GM23248 (cell line): Measurements from ENCODE around the gene ABCG5. TPM values are rescaled to one million over a fixed set of nuclear protein-coding genes. Genes with fewer than 3 reads are reported as not detected.
A peak's percentile ranks its signal among the peaks of the same experiment; 100 is the strongest.

Experiments
- DNase-seq: peaks from one replicate; pipeline ENCODE4 v3.0.0-alpha.2; 2015
- H2AFZ ChIP-seq: fragments of 200-600 bp; sonication (generic); 2 replicates; pipeline ENCODE4 v1.6.1; 2016; ENCODE audit warnings: antibody characterized with exemption
- H3F3A ChIP-seq: fragments of 200-600 bp; sonication (generic); 2 replicates; pipeline ENCODE4 v1.6.1; 2016; ENCODE audit warnings: mild to moderate bottlenecking, antibody characterized with exemption, mixed run types; ENCODE audit not compliant: insufficient read depth
- H3K27ac ChIP-seq: fragments of 200-600 bp; sonication (generic); 2 replicates; pipeline ENCODE4 v1.5.1; 2016; ENCODE audit warnings: mild to moderate bottlenecking
- H3K27me3 ChIP-seq: fragments of 200-600 bp; sonication (generic); replicated peaks from 2 replicates; pipeline ENCODE4 v1.6.1; 2016; ENCODE audit warnings: mild to moderate bottlenecking; ENCODE audit not compliant: insufficient read depth
- H3K36me3 ChIP-seq: fragments of 200-600 bp; sonication (generic); 2 replicates; pipeline ENCODE4 v1.6.1; 2016; ENCODE audit warnings: low read depth, mild to moderate bottlenecking
- H3K4me1 ChIP-seq: fragments of 200-600 bp; sonication (generic); 2 replicates; pipeline ENCODE4 v1.6.1; 2016; ENCODE audit warnings: mild to moderate bottlenecking; ENCODE audit not compliant: insufficient read depth
- H3K4me2 ChIP-seq: fragments of 200-600 bp; sonication (generic); one replicate; pipeline ENCODE4 v1.6.1; 2016; ENCODE audit warnings: mild to moderate bottlenecking; ENCODE audit not compliant: unreplicated experiment
- H3K4me3 ChIP-seq: fragments of 200-600 bp; sonication (generic); 2 replicates; pipeline ENCODE4 v1.5.1; 2016; ENCODE audit warnings: mild to moderate bottlenecking
- H3K79me2 ChIP-seq: fragments of 200-600 bp; sonication (generic); 2 replicates; pipeline ENCODE4 v1.6.1; 2016; ENCODE audit warnings: mild to moderate bottlenecking; ENCODE audit not compliant: insufficient read depth
- H3K9ac ChIP-seq: fragments of 200-600 bp; sonication (generic); 2 replicates; pipeline ENCODE4 v1.6.1; 2016; ENCODE audit warnings: mild to moderate bottlenecking
- H3K9me2 ChIP-seq: fragments of 200-600 bp; sonication (generic); 2 replicates; pipeline ENCODE4 v1.6.1; 2016; ENCODE audit warnings: mixed run types, mild to moderate bottlenecking, moderate library complexity; ENCODE audit not compliant: insufficient read depth
- H3K9me3 ChIP-seq: fragments of 200-600 bp; sonication (generic); one replicate; pipeline ENCODE4 v1.6.1; 2017; ENCODE audit warnings: low read depth
- H4K20me1 ChIP-seq: fragments of 200-600 bp; sonication (generic); 2 replicates; pipeline ENCODE4 v1.6.0; 2016; ENCODE audit not compliant: insufficient read depth
- EZH2 ChIP-seq: fragments of 200-600 bp; sonication (generic); IDR thresholded peaks from 2 replicates; pipeline ENCODE4 v1.6.1; 2018; ENCODE audit warnings: antibody characterized with exemption, mild to moderate bottlenecking; ENCODE audit not compliant: insufficient read depth, poor library complexity, severe bottlenecking
- EZH2phosphoT487 ChIP-seq: fragments of 200-600 bp; sonication (generic); IDR thresholded peaks from 2 replicates; pipeline ENCODE4 v1.6.1; 2018; ENCODE audit warnings: antibody characterized with exemption, moderate library complexity, mild to moderate bottlenecking, low read depth; ENCODE audit not compliant: insufficient read depth
- WGBS, 2 experiments: methylation state at CpG; one replicate each; pipeline ENCODE4 v1.1.6; 2015 to 2017; ENCODE audit warnings: low lambda C conversion rate in 2 of 2, low coverage in 1 of 2; ENCODE audit errors: missing lambda C conversion rate in 2 of 2; 5-methylcytosine and 5-hydroxymethylcytosine counted together
- in situ Hi-C: fragments of 300-500 bp; cut with MboI; formaldehyde crosslinking; loops from 2 replicates; pipeline ENCODE4 v1.15.0; 2020
- polyA plus RNA-seq: library from polyadenylated mRNA; unstranded; fragments of >200 nt; fragmentation: Nextera tagmentation; extraction: Ambion mirVana; gene quantifications from 2 replicates; pipeline ENCODE4 v1.2.1, GENCODE V29; 2016
- total RNA-seq: library from RNA; depleted of rRNA; stranded (reverse); fragments of >200 nt; shearing (Covaris generic); gene quantifications from 2 replicates; pipeline ENCODE4 v1.2.3, GENCODE V29; 2014

Gene ABCG5
- total and polyA plus RNA-seq, 2 experiments from 2014 or later, result not detected

DNA sequence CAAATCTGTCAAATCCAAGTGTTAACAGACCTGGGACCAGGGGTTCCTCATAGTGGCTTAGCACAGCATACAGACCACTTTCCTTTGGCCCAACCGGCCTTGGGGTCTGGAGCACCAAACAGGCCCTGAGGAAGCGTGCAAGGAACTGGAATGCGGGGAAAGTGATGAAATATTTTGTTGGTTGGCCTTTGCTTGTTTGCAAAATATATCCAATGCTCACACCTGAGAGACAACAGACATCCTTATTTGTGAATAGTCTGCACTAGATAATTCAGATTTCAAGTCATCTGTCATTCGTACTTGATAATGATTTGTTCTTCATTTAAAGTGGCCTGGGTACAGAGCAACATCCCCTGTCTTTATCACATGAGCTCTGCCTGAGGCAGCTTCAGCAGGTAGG is 43.7 kb upstream of the ABCG5 start:
- Histone ChIP-seq H3K4me1 (no peaks in the 10 kb centered on the region), H3K79me2 (no peaks in the 10 kb centered on the region), H3K9ac (no peak overlapping the region), H3K4me2 (no peak overlapping the region), H3K9me2 (no peaks in the 10 kb centered on the region), H4K20me1 (no peaks in the 10 kb centered on the region), H2AFZ (no peak overlapping the region), H3K27ac (no peak overlapping the region), H3K4me3 (no peak overlapping the region), H3K27me3 (no peaks in the 10 kb centered on the region), H3K9me3 (no peaks in the 10 kb centered on the region), H3K36me3 (peaks cover 5% of the 10 kb centered on the region; the same call in 1 of the 2 replicates), H3F3A (peaks cover 10% of the 10 kb centered on the region; the same call in 1 of the 2 replicates)
- DNase-seq, result no peak
- in situ Hi-C loops, result no loop called here
- 88 to 91% methylated on average over 4 of the region's 4 CpGs for WGBS, 2 experiments
- TF ChIP-seq EZH2phosphoT487, result no peak
- no peak for TF ChIP-seq EZH2

DNA sequence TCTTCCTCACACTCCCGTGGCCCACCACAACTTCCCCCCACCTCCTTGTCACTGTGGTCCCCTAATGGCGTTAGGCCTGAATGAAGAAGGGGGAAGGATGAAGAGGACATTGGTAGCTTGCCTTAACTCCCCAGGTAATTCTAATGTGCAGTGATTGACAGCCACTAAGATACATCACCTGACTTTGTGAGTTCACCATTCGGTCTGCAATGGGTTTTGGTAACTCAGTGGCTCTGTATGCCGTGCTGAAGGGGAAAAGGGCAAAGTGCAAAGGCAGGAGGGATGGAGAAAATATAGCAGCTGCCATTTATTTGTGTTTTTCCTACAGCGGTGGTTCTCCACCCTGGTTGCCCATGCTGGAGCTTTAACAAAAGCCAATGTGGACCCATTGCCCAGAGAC is 42.3 kb upstream of the ABCG5 start:
- no peaks in the 10 kb centered on the region for H3K36me3 ChIP-seq
- H3K27ac ChIP-seq, result no peak overlapping the region
- H4K20me1 ChIP-seq, result no peaks in the 10 kb centered on the region
- H3K4me1 ChIP-seq, result no peaks in the 10 kb centered on the region
- H3K9ac ChIP-seq, result no peak overlapping the region
- WGBS, 2 experiments, result 77 to 79% methylated on average over 5 of the region's 5 CpGs
- H3K4me3 ChIP-seq, result no peak overlapping the region
- in situ Hi-C loops, result no loop called here
- H3K4me2 ChIP-seq, result no peak overlapping the region
- no peaks in the 10 kb centered on the region for H3K9me2 ChIP-seq
- no peak for DNase-seq
- no peaks in the 10 kb centered on the region for H3K9me3 ChIP-seq
- no peak for TF ChIP-seq EZH2
- no peak for TF ChIP-seq EZH2phosphoT487
- H3F3A ChIP-seq, result peaks cover 10% of the 10 kb centered on the region; the same call in 1 of the 2 replicates
- H2AFZ ChIP-seq, result no peak overlapping the region
- no peaks in the 10 kb centered on the region for H3K79me2 ChIP-seq
- no peaks in the 10 kb centered on the region for H3K27me3 ChIP-seq

DNA sequence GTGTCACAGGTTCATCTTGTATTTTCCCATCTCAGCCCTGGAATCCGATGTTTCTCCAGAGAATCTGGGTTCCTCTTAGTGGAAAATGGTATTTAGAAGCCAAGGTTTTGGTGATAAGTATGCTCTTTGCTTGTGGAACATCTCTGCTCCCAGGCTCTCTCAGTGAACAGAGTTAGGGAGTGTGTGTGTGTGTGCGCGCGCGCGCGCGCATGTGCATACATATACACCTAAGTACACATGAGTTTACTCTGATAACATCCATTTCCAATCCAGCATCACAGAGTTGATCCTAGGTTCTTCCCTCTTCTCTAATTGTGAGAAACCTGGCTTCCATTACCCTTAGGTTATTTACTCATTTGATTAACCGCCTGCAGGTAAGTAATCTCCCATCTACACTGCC is 41.8 kb upstream of the ABCG5 start:
- no peaks in the 10 kb centered on the region for H3K9me3 ChIP-seq
- no peak overlapping the region for H3K4me3 ChIP-seq
- H3K9ac ChIP-seq, result no peak overlapping the region
- no peaks in the 10 kb centered on the region for H3K4me1 ChIP-seq
- no peaks in the 10 kb centered on the region for H3K9me2 ChIP-seq
- no peak overlapping the region for H3K4me2 ChIP-seq
- H2AFZ ChIP-seq, result no peak overlapping the region
- in situ Hi-C loops, result no loop called here
- H3K27me3 ChIP-seq, result no peaks in the 10 kb centered on the region
- H3F3A ChIP-seq, result peaks cover 10% of the 10 kb centered on the region; the same call in 1 of the 2 replicates
- no peaks in the 10 kb centered on the region for H3K79me2 ChIP-seq
- H4K20me1 ChIP-seq, result no peaks in the 10 kb centered on the region
- TF ChIP-seq EZH2 (no peak), EZH2phosphoT487 (no peak)
- 88 to 94% methylated on average over 9 of the region's 9 CpGs for WGBS, 2 experiments
- H3K27ac ChIP-seq, result no peak overlapping the region
- DNase-seq, result no peak
- H3K36me3 ChIP-seq, result no peaks in the 10 kb centered on the region

DNA sequence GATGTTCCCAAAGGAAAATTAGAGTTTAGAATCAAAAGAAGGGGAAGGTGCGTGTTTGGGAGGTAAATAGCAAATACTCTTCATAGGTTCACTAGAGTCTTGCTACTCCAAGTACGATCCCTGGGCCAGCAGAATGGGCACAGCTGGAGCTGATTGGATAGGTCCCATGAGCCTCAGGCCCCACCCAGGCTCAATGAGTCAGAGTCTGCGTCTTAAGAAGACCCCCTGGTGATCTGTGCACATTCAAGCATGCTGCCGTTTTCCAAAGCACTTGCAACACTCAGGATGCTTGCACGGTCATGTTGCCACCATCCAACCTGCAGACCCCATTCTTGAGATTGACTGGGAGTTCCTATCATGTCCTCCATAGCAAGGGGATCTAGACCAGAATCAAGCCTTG is 40.6 kb upstream of the ABCG5 start:
- no peaks in the 10 kb centered on the region for H4K20me1 ChIP-seq
- no peaks in the 10 kb centered on the region for H3K4me1 ChIP-seq
- in situ Hi-C loops, result loop anchor here (10.0 kb wide), 1 partner anchor 264 kb away; no protein-coding TSS in a partner anchor
- H2AFZ ChIP-seq, result no peak overlapping the region
- H3K36me3 ChIP-seq, result no peaks in the 10 kb centered on the region
- H3K27me3 ChIP-seq, result no peaks in the 10 kb centered on the region
- no peaks in the 10 kb centered on the region for H3K9me2 ChIP-seq
- H3K9ac ChIP-seq, result no peak overlapping the region
- no peak overlapping the region for H3K27ac ChIP-seq
- H3K79me2 ChIP-seq, result no peaks in the 10 kb centered on the region
- H3K9me3 ChIP-seq, result no peaks in the 10 kb centered on the region
- H3K4me2 ChIP-seq, result no peak overlapping the region
- TF ChIP-seq EZH2 (no peak), EZH2phosphoT487 (no peak)
- DNase-seq, result peak; percentile 5
- H3F3A ChIP-seq, result peaks cover 10% of the 10 kb centered on the region; the same call in 1 of the 2 replicates
- 55% methylated on average over 5 of the region's 5 CpGs for WGBS, 2 experiments
- no peak overlapping the region for H3K4me3 ChIP-seq

DNA sequence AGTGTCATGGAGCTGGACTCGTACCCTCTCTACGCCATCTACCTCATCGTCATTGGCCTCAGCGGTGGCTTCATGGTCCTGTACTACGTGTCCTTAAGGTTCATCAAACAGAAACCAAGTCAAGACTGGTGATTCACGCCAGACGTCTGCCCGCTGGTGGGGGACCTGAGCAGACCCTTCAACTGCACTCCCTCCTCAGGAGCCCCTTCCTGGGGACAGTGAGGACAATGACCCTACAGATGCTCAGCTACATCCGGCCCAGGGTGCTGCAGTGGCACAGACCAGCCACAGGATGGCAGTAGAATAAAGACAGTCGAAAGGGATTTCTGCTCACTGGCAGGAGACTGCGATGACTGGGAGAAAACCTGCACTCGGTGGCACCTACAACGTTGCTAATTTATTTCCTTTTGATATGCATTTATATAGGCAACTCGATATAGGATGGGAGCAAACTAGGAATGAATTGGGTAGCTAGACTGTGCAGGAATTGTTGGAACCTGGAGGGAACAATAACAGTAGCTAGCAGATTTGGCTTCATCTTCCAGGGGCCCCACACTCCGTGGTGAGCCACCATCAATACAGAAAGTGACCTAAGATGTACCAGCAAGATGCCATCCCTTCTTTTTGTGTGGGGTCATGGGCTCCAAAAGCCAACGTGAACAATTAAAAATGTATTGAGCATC is 39.3 kb upstream of the ABCG5 start:
- Histone ChIP-seq H3K79me2 (no peaks in the 10 kb centered on the region), H3F3A (peaks cover 10% of the 10 kb centered on the region; the same call in 1 of the 2 replicates), H3K4me3 (no peak overlapping the region), H3K36me3 (no peaks in the 10 kb centered on the region), H3K27me3 (0 out of 2 replicates have a peak, but pooled peaks cover 7% of the 10 kb centered on the region), H3K4me1 (no peaks in the 10 kb centered on the region), H3K9ac (no peak overlapping the region), H3K9me2 (no peaks in the 10 kb centered on the region), H3K4me2 (no peak overlapping the region), H4K20me1 (no peaks in the 10 kb centered on the region), H3K27ac (no peak overlapping the region), H3K9me3 (no peaks in the 10 kb centered on the region), H2AFZ (no peak overlapping the region)
- in situ Hi-C loops, result loop anchor here (10.0 kb wide), 1 partner anchor 263 kb away; no protein-coding TSS in a partner anchor
- DNase-seq, result peak; percentile 75
- no peak for TF ChIP-seq EZH2
- TF ChIP-seq EZH2phosphoT487, result no peak
- 28% methylated on average over 16 of the region's 16 CpGs for WGBS, 2 experiments
